ENCODE measurements around the gene LPP. TPM values are rescaled to one million over a fixed set of nuclear protein-coding genes. Genes with fewer than 3 reads are reported as not detected.

Gene LPP
- total RNA-seq, 4 donors from 2014 or later: 45.9 to 81.1 (median 63.0) TPM

DNA sequence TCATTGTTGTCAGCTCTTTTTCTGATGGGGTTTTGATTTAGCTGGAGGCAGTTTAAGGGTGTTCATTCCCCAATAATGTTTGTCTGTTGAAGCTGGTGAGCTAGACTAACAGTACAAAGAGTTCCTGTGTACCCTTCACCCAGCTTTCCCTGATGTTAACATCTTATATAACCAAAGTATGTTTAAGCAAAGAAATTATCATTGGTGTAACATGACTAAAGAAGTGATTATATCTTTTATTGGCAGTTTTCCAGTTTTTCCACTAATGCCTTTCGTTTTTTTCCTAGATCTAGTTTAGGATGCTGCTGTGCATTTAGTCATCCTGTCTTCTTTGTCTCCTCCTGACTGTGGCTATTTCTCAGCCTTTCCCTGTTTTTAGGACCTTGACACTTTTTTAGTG, 165.6 kb downstream of the LPP start:
- H3K4me3 ChIP-seq (ENCODE audit: low read depth, poor library complexity, severe bottlenecking): no peak overlapping the region
- intact Hi-C loops (cut with DNase I; ENCODE audit: low total_unique reads): no loop called here
- no peak for DNase-seq (ENCODE audit: low spot score in 2 of 2)
- 15 to 37% methylated on average over 1 of the region's 1 CpG for WGBS, 2 donors
- TF ChIP-seq POLR2A (IDR thresholded peaks at IDR 0.05): no peak
- TF ChIP-seq, protein P1, sequence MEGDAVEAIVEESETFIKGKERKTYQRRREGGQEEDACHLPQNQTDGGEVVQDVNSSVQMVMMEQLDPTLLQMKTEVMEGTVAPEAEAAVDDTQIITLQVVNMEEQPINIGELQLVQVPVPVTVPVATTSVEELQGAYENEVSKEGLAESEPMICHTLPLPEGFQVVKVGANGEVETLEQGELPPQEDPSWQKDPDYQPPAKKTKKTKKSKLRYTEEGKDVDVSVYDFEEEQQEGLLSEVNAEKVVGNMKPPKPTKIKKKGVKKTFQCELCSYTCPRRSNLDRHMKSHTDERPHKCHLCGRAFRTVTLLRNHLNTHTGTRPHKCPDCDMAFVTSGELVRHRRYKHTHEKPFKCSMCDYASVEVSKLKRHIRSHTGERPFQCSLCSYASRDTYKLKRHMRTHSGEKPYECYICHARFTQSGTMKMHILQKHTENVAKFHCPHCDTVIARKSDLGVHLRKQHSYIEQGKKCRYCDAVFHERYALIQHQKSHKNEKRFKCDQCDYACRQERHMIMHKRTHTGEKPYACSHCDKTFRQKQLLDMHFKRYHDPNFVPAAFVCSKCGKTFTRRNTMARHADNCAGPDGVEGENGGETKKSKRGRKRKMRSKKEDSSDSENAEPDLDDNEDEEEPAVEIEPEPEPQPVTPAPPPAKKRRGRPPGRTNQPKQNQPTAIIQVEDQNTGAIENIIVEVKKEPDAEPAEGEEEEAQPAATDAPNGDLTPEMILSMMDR (IDR thresholded peaks at IDR 0.05): no peak

DNA sequence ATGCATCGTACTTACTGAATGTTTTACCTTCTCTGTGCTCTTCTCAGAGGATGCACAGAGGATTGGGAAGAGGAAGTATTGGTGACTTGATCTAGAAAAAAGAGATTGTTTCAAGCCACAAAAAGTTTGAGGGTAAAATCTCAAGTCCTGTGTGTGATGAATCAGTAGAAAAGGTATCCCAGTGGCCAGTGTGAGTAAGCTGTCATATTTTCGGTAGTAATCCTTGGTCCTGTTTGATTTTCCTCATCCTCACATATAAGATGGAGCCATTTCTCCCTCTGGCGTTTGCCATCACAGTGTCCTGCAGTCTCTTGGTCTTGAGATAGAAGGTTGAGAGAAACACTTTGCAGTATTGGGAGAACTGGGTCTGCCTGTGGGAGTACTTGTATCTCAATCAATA, 166.8 kb downstream of the LPP start:
- H3K4me3 ChIP-seq (ENCODE audit: low read depth, poor library complexity, severe bottlenecking): no peak overlapping the region
- intact Hi-C loops (cut with DNase I; ENCODE audit: low total_unique reads): no loop called here
- DNase-seq (ENCODE audit: low spot score in 2 of 2): no peak
- TF ChIP-seq, protein P1 (IDR thresholded peaks at IDR 0.05): no peak
- TF ChIP-seq POLR2A (IDR thresholded peaks at IDR 0.05): no peak
- WGBS, 2 donors: 94 to 96% methylated on average over 3 of the region's 3 CpGs

DNA sequence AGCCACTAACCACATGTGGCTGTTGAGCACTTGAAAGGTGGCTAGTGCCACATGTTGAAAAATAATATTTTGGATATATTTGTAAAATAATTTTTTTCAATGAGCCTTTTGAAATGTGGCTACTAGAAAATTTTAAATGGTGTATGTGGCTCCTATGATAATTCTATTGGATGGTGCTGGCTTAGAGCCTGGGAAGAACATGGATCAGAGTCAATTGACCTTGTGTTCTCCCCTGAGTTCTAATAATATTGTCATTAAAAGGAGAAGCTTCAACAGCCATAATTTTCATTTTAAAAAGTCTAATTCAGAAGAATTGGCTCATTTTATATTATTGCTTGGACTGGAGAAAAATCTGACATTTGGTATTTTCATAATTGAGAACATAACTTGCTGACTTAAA, 167.3 kb downstream of the LPP start:
- no peak for DNase-seq (ENCODE audit: low spot score in 2 of 2)
- no peak overlapping the region for H3K4me3 ChIP-seq (ENCODE audit: low read depth, poor library complexity, severe bottlenecking)
- no peak for TF ChIP-seq POLR2A (IDR thresholded peaks at IDR 0.05)
- intact Hi-C loops (cut with DNase I; ENCODE audit: low total_unique reads): no loop called here

DNA sequence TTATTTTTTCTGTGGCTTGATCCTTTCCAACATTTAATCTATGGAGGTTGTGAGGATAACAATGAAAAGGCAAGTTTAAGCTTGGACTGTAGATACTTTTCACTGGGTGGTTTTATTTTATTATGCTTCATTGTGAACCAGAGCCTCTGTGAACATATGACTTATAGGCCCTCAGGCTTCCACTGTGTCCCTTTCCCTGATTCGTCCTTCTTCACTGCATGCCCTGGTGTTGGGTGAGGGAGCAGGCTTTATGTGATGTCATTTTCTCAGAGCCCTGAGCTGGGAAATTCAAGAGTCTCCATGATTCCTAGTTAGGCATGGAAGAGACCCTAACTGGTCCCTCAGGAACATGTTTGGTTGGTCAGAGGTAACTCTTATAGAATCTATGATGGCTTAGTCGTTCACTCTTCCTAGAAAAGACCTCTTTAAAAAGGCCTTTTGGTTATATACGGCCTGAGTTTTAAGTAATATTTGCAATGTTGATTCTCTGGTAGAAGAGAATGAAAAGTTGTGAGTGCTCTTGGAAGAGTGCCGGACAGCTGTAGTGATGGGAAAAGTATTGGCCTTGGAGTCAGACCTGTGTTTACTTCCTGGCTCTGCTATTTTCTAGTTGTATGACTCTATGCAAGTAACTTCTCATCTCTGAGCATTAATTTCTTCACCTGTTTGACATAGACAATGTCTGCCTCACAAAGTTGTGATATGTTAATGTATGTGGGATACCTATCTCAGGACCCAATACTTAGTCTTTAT, 168.4 kb downstream of the LPP start:
- 93% methylated on average over 4 of the region's 4 CpGs for WGBS, 2 donors
- no peak for TF ChIP-seq POLR2A (IDR thresholded peaks at IDR 0.05)
- TF ChIP-seq, protein P1 (IDR thresholded peaks at IDR 0.05): no peak
- no peak overlapping the region for H3K4me3 ChIP-seq (ENCODE audit: low read depth, poor library complexity, severe bottlenecking)
- intact Hi-C loops (cut with DNase I; ENCODE audit: low total_unique reads): no loop called here
- no peak for DNase-seq (ENCODE audit: low spot score in 2 of 2)

DNA sequence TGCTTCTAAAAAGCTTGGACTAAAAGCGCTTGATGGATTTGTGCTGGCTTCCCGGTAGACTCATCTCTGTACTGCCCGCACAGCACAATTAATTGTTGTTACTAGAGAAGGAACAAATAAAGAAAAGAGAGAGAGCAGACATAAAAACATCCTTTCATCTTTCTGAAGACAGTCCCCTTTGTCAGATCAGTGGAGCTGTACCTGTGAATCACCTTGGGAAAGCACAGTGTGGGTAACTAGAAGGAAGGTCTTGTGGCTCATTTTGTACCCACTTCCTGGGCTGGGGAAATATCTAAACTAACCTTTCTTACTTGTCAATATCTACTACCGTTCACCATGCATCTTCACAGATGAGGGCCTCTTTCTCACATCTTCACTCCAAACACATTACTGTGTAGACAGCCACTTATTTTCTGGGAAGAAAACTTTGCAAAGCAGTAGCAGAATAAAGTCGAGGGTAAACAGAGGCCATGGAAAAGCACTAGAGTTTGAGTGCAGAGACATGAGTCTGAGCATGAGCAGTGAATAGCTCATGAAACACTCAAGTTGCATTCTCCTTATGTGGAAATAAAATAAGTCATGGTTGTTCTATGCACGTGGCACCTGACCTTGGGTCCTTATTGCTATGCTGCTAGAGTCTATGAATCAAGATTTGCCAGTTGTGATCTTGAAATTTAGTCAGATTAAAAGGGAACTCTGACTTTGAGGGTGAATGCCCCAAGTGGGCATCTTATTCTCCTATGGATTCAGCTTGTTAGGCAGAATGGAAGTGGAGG, 169.3 kb downstream of the LPP start:
- WGBS, 2 donors: 88 to 97% methylated on average over 6 of the region's 6 CpGs
- DNase-seq (ENCODE audit: low spot score in 2 of 2): no peak
- TF ChIP-seq POLR2A (IDR thresholded peaks at IDR 0.05): no peak
- TF ChIP-seq, protein P1 (IDR thresholded peaks at IDR 0.05): no peak
- no peak overlapping the region for H3K4me3 ChIP-seq (ENCODE audit: low read depth, poor library complexity, severe bottlenecking)
- intact Hi-C loops (cut with DNase I; ENCODE audit: low total_unique reads): no loop called here

DNA sequence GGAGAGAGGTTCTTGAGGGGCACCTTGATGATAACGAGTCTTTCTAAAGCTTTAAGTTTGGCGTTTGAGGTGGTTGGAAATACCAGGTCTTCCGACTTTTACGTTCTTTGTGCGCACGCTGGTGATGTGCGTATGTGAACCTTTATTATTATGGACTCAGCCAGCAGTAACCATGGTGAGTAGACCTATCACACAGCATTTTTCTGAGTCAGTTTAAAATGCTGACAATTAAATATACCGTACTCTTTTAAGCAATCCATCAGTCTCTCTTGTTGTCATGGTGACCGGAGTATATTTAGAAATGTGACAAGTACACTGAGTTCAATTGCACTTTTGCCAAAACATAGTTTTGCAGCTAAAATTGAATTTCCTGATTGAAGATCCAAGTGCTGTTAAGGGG, 172.2 kb downstream of the LPP start:
- H3K4me3 ChIP-seq (ENCODE audit: low read depth, poor library complexity, severe bottlenecking): no peak overlapping the region
- 83 to 85% methylated on average over 9 of the region's 9 CpGs for WGBS, 2 donors
- TF ChIP-seq, protein P1 (IDR thresholded peaks at IDR 0.05): no peak
- no peak for TF ChIP-seq POLR2A (IDR thresholded peaks at IDR 0.05)
- DNase-seq (ENCODE audit: low spot score in 2 of 2): no peak
- intact Hi-C loops (cut with DNase I; ENCODE audit: low total_unique reads): no loop called here
